Measurements from ENCODE around the gene SDSL.

DNA sequence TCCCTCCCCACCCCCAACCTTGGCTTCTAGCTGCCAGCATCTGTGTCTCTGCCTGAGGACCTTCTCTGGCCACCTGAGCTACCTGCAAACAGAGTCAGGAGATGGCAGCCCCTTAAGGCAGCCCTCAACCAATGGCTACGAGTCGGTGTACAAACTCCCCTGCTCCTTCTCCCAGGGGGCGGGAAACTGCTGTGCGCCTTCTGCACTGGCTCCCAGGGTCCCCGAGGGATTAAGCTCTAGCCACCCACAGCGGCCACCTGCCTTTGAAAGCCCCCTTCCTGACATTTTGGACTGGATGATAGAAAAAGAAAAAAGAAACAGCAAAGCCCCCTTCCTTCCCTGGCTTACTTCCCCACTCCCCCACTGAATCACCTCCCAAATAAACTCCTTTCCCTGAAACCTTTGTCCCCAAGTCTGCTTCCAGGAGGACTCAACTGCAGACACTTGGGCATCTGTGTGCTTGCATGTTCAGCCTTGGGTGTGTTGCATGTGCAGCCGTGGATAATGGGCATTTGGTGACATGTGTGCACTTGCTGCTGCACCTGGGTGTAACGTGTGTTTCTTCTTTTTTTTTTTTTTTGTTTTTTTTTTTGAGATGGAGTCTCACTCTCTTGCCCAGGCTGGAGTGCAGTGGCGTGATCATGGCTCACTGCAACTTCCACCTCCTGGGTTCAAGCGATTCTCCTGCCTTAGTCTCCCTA lies 24.5 kb upstream of the SDSL start:
- TF ChIP-seq, protein P1, sequence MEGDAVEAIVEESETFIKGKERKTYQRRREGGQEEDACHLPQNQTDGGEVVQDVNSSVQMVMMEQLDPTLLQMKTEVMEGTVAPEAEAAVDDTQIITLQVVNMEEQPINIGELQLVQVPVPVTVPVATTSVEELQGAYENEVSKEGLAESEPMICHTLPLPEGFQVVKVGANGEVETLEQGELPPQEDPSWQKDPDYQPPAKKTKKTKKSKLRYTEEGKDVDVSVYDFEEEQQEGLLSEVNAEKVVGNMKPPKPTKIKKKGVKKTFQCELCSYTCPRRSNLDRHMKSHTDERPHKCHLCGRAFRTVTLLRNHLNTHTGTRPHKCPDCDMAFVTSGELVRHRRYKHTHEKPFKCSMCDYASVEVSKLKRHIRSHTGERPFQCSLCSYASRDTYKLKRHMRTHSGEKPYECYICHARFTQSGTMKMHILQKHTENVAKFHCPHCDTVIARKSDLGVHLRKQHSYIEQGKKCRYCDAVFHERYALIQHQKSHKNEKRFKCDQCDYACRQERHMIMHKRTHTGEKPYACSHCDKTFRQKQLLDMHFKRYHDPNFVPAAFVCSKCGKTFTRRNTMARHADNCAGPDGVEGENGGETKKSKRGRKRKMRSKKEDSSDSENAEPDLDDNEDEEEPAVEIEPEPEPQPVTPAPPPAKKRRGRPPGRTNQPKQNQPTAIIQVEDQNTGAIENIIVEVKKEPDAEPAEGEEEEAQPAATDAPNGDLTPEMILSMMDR (conservative IDR thresholded peaks at IDR 0.05; ENCODE audit: low read depth, low read length): no peak
- TF ChIP-seq RAD21 (IDR thresholded peaks at IDR 0.05; ENCODE audit: low read length): no peak
